D341Med (cell line): ENCODE measurements around the gene CD40.

Experiments used
- DNase-seq: peaks from one replicate; pipeline ENCODE4 v3.0.0; 2012; ENCODE audit warnings: low spot score

CD40 gene

GRCh38 chr20:46172961-46173536 lies 54.9 kb downstream of the CD40 start:
- no peak for DNase-seq

DNA sequence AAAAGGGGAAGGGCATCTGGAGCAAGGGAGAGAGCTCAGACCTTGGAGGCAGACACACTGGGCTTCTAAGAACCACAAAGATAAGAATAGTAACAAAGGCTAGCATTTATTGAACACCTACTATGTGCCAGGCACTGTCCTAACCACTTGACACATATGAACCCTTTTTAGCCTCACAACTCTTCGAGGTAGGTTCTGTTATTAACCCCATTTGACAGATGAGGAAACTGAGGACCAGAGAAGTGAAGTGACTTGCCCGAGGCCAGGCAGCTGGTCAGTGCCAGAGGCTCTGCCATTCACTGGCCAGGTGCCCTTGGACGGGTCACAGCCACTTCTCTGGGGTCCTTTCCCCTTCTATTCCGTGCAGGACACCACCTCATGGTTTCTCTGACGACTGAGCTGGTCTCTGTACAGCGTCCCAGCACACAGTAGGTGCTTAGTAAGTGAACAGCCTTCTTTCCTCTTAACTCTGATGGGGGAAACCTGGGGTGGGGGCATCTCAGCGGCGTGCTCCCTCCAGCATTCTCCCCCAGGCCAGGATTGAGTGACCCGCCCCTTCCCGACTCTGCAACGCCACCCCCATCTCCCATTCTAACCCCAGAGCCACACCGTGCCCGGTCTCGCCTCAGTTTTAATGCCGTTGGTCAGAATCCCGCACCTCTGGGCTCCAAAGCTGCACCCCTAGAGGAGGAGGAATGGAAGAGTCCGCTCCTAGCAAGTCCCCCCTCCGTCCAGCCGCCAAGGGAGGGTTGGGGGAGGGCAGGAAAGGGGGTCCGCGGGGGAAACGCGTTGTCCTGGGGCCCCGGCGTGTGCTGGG lies 55.7 kb downstream of the CD40 start:
- no peak for DNase-seq

DNA sequence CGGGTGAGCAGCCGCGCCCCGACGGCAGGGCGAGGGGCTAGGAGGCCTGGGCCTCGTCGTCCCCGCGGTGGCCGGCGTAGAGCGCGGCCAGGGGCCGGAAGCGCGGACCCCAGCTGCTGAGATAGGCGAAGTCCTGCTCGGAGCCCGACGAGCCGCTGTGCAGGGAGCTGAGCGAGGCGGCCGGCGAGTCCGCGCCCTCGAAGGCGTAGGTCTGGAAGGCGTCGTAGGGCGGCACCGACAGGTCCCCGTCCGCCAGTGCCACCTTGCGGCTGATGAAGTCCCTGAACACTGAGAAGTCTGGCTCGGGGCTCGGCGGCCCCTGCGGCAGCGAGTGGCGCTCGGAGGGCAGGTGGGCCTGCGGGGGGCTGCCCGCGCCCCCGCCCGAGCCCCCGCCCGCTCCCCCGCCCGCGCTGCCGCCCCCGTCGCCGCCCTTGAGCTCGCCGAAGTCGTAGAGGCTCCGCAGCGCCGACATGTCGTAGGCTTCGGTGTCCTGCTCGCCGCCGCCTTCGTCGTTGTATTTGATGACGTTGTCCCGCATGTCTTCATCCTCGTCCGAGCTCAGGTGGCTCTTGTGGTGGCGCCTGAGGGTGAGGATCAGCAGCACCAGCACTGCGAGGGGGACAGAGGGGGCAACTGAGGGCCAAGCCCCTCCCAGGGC lies 56.5 kb downstream of the CD40 start:
- DNase-seq, result no peak

DNA sequence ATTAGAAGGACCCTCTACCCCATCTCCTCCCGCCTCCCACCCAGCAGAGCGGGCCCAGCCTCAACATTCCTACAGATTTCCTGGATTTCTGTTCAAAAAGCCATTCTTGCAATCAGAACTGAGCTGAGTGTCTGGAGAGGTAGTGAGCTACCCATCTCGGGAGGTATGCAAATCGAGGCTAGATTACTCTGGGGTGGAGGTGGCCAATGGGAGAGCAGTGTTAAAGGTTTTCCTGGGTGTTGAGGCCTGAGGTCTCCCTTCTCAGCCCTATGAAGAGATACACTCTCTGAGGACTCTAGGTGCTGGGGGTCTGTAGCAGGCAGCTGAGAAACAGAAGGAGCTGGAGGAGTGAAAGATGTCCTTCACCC lies 57.0 kb downstream of the CD40 start:
- no peak for DNase-seq

- no peak for DNase-seq
These were observed 58.7 kb downstream of the CD40 start for GRCh38 chr20:46176739-46177378.

DNA sequence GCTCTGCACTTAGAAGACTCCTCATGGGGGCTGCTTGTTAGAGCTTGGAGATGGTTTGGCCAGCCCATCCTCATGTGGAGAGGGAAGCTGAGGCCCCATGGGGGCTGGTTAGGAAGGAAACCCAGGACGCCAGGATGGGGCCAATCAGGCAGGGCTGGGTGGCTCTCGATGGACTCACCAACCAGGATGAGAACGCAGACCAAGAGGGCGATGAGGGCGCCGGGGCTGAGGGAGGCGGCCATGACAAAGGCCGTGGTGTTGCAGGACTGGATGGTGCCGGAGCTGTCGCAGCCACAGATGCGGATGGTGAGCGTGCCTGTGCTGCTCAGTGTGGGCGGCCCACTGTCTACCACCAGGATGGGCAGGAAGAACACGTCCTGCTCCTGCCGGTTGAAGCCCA lies 59.7 kb downstream of the CD40 start:
- DNase-seq, result no peak

- no peak for DNase-seq
These were observed 60.8 kb downstream of the CD40 start for GRCh38 chr20:46178891-46179290.
